Dedifferentiated amniotic fluid mesenchymal stem cell (primary cell): Measurements from ENCODE around the gene ATP8B1.

Source experiments
- DNase-seq: peaks from one replicate; pipeline ENCODE4 v3.0.0-alpha.2; 2016; ENCODE audit errors: extremely low spot score

Gene ATP8B1

DNA sequence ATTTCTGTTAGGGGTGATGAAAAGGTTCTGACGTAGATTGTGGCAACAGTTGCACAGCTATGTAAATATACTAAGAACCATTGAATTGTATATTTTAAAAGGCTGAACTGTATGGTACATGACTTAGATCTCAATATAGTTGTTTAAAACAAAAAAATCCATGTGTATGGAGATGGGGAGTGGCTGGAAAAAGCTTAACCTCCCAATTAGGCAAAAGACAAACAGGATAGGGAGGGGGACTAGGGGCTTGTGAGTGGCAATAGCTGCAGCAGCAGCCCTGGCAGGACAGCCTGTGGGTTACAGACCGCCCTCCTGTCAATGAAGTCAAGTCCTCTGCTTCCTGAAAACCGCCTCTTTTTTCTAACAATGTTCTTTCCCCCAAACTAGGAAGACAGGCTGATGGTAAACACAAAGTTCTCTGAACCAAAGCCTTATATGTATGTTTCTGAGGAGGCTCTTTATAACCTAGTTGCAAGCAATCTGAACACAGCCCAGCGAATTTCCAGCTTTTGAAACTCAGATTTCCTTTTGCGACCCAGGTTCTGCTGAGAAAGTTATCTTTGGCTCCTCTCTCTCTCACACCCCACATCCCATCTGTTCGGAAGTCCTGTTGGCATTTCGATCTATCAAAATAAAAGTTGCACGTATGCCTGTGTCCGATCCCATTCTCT is 10.3 kb downstream of the ATP8B1 start:
- DNase-seq: no peak

DNA sequence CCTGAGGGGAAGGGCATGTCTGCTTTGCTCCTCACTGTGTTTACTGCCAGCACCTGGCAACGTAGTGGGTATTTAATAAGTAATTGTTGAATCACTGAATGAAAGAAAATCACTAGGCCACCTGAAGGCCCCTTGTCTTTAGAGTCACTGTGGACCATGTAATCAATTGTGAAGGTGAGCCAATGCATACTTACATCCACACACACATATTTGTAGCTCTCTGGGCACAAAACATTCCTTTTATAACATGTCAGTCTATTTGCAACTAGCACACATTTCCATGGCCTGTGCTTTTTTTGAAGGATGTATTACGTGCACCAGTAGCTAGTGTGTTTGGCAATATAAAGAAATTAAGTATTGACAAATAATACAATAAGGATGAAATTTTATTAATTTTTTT is 11.2 kb downstream of the ATP8B1 start:
- DNase-seq: no peak

DNA sequence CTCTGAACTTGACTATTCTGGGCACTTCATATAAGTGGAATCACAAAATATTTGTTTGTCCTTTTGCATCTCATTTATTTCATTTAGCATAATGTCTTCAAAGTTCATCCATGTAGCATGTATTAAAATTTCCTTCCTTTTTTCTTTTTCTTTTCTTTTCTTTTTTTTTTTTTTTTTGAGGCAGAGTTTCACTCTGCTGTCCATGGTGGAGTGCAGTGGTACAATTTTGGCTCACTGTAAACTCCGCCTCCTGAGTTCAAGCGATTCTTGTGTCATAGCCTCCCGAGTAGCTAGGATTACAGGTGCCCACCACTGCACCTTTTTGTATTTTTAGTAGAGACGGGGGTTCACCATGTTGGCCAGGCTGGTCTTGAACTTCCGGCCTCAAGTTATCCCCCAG is 11.9 kb downstream of the ATP8B1 start:
- no peak for DNase-seq

DNA sequence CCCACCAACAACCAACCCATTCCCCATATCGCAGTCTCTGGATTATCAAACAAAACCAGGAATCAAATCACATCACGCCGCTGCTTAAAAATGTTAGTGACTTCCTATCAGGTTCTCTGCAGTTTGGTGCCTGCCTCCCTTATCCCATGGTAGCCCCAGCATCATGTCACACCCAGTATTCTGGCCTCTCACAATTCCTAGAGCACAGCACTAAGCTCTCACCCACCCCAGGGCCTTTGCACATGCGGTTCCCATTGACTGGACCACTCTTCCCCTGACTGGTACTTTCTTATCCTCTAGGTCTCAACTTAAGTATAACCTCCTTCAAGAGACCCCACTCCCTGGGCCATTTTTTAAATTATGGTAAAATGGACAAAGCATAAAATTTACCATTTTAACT is 12.8 kb downstream of the ATP8B1 start:
- DNase-seq: no peak

DNA sequence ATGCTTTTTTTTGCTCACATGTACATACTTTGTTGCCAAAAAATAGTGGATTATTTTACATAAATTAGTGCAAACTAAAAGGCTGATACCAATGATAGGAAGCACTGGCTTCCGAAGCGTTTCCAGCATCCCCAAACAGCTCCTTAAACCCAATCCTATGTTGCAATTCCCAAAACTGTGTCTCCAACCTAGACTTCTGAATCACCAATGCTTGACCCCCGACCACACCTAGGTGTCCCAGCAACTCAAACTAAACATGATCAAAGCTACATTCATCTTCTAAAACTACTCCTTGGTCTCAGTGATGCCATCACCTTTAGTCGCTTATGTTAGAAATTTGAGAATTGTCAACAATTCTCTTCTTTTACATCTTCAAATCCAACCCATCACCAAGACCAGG is 13.4 kb downstream of the ATP8B1 start:
- no peak for DNase-seq

DNA sequence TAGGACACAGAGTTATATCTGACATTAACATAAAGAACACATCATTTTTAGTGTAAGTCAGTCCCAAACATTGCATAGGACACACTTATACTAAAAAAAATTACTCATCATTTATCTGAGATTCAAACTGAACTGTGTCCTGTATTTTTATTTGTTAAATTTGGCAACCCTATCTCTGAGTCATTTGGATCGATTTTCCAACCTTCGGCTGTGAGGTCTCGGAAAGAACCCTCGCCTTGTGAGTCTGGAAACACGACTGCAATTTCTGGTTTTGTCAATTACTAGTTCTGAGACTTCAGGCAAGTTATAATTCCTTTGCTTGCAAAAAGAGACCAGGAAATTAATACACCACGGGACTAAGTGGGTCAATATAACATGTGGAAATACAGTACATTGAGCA is 14.0 kb downstream of the ATP8B1 start:
- DNase-seq: peak; percentile 33

DNA sequence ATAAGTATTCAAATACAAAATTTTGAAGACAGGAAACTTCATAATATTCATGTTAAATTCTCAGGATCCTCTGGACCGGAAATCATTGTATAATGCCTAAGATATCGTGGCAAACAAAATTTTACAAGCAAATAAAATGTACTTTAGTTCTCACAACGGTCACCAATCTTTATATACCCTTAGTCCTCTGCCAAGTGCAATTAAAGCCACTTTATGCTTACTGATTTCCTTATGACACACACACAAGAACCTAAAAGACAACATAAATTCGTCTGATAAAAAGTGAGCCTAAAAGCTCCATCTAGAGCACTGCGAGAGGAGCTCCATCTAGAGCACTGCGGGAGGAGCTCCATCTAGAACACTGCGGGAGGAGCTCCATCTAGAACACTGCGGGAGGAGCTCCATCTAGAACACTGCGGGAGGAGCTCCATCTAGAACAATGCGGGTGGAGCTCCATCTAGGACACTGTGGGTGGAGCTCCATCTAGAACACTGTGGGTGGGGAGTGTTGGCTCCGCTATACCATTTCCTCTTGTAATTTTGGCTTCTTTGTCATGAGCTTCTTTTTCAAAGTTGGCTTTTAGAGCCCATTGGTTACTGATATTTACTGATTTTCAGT is 15.9 kb downstream of the ATP8B1 start:
- DNase-seq: no peak

DNA sequence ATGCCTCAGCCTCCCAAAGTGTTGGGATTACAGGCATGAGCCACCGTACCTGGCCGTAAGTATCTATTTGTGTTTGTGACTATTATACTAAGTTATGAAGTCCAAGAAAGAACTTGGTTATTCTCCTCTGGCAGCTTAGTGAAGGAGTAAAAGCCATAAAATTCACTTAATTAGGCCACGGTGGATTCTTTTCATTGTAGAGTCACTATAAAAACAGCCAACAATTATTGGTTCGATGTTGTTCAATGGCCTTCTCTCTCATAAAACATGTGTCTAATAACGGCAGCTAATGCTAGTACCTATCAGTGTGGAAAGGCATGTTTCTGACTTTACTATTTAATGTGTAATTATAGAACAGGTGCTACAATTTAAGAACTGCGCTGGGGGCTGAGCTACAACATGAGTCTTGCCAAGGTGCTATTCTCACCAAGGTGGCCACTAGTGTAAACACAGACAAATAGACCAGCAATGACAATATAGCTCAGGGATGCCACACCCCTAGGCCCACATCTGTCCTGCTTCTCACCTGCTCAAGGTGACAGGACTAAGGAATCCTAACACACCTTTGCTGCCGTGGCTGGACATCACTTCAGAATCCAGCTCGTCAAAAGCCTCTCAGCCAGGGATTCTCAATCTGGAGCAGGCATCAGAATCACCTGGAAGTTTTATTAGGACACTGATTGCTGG is 17.2 kb downstream of the ATP8B1 start:
- DNase-seq: no peak

DNA sequence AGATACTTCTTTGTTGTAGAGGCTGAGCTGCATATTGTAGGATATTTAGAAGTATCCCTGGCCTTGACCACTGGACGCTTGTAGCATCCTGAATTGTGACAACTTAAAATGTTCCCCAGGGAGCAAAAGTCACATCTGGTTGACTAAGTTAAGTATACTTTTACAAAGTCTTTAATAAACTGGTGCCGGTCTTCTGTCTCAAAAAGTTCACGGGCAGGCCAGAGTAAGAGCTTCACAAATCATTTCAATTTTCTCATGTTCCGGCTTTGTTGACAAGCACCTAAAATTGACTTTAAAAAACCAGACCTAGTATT is 18.4 kb downstream of the ATP8B1 start:
- DNase-seq: no peak

DNA sequence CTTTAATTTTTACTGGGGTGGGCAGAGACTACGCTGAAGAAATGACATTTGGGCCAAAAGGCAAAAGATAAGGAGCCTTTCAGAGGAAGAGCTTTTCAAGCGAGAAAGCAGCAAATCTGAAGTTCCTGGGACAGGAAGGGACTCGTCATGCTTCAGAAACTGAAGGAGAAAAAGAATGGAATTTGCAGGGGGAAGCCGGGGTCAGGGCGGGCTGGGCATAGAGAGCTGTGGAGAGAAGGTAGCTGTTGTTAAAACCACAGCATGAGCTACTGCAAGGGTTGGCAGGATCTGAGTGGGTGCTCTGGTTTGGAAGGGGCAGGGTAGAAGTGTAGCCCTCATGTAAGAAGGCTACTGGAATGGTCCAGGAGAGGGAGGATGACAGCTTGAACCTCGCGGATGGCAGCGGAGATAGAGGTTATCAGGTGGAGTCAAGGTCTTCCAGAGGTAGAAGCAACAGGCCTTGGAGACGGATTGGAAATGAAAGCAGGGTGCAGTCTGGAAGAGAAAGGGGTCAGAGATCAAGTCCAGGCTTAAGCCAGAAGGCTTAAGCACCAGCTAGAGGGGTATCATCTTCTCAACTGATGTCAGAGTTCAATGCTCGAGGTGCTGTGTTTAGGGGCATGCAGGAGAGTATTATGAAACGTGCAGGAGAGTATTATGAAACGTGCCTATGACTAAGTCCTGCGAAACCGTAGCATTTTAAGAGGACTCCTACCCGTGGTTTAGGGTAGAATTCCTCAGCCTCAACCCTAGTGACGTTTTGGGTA is 18.9 kb downstream of the ATP8B1 start:
- DNase-seq: no peak

DNA sequence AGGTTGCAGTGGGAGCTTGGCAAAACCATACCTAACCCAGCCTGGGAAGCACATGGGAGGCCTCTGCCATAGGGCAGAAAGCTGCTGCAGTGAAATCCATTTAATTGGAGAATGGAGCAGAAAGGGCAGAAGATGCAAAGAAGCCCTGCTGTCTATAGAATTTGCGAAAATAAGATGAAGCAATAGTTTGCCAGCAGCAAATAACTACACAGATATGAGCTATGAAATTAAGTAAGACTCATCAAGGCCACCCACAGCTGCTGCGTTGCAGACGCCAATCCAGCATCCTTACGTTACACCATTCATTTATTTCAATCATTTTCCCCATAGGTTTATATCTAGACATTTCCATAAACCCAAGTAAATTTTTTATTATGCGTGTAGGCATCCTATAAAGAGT is 21.1 kb downstream of the ATP8B1 start:
- no peak for DNase-seq

DNA sequence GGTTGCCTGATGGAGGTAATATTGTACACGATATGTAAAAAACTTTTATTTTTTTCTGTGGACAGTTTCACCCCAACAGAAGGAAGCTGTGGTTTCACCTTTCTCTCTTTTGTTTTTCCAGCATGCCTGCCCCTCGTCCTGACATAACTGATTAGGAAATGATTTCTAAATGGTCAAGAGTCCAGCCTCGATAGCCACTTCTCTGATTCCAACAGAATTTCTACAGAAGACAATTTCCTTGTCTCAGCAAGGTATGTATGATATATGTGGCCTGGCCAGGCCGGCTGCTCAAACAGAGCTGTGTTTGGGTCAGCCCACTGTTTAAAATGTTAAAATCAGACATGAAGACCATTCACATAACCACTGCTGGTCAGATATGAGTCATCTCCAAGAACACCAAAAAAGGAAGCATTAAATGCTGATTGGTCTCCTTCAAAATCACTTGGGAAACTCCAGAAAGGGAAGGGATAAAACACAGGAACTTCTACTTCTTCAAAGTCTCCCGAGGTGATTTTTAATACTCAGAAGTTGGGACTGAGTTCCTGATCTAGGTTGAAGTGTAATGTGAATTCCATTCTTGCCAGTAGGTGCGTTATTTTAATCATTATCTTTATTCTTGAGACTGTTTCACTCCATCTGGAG is 22.3 kb downstream of the ATP8B1 start:
- DNase-seq: peak; percentile 38

DNA sequence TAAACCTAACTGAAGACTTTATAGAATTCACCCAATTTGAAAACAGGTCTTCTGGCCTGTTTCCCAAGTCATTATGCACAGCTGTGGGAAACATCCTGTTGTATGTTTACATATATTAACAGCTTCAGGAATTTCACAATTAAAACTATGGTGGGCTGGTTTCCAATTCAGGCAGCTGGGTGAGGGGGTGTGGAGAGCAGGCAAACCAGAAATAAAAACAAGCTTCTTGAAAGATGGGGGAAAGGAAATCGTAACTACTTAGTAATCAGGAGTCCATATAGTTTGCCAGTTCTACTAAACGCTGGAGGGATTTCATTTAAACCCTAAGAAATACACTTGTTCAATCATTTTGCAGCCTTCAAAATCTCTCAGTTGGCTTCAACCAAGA is 22.8 kb downstream of the ATP8B1 start:
- DNase-seq: no peak

DNA sequence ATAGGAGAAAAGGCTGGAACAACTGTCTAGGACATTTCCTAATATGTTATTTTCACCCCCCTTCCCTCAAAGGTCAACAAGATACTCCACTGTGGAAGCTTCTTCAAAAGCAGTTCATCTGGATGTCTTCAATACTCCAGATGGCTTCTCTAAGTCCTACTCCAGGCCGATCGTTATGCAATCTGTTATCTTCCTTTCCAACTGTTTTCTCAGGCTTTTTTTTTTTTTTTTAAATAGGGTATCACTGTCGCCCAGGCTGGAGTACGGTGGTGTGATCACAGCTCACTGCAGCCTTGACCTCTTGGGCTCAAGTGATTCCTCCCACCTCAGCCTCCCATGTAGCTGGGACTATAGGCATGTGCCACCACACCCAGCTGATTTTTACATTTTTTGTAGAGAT is 26.3 kb downstream of the ATP8B1 start:
- no peak for DNase-seq

DNA sequence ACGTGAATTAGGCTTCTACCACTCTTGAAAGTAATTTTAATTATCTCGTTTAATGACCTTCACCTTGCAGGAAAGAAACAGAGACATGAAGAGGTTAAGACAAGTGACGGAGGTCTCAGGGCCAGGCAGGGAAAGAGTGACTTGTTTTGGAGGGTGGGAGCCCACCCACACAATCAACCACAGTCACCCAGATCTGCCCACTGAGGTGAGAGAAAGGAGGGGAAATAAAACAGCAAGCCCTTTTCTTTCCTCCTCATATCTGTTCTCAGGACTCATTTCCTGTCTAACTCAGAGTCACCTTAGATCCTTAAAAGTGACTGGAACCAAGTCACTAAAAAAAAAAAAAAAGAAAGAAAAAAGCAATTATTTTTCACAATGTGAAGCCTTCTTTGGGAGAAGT is 26.8 kb downstream of the ATP8B1 start:
- no peak for DNase-seq

DNA sequence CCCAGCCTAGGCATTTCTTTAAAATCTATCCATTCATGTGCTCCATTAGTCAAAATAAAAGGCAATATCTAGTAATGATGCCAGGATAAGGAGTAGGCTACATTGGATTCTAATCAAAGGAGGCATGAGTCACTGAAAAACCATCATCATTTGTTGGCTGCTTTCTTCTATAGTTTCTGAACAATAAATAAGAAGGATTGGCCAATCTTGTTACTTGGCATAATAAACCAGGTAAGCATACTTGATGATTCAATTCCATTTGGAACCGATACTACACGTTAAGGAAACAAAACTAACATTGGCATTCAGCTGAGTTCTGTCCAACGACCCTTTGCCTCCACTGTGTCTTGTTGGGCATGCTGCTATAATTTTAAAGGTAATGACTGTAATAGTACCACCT is 27.2 kb downstream of the ATP8B1 start:
- no peak for DNase-seq

DNA sequence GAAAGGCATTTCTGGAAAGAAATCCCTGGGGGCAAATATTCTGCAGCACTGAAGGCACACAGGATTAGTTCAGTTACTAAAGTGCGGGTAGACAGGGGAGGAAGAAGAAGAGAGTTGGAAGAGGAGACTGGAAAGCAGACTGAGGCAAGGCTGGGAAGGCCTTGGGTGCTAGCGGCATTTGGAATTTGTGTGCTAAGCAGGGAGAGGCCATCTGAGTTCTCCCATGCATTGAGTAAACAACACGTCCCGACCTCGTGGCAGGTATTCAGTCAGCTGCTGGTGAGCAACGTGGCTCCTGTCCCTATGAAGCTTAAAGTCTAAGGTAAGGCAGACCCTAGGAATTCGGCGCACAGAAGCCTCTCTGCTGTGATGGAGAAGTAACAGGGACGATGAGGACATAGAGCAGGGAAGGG is 30.7 kb downstream of the ATP8B1 start:
- DNase-seq: no peak

DNA sequence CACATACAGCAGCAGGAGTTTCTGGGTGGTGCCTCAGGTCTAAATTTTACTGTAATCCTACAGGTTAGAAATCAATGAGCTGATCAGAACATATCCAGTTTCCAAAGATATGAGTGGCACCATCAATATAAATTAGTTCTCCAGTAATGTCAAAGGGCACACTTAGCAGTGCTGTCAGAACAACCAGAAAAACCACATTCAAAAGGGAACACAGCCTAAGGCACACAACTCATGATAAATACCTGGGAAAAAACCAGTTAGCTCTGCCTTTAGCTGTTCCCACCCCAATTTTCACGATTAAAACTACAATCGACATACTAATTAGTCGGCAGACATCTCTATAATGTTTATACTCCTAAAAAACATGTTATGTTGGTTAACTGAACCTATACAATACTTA is 31.5 kb downstream of the ATP8B1 start:
- no peak for DNase-seq

DNA sequence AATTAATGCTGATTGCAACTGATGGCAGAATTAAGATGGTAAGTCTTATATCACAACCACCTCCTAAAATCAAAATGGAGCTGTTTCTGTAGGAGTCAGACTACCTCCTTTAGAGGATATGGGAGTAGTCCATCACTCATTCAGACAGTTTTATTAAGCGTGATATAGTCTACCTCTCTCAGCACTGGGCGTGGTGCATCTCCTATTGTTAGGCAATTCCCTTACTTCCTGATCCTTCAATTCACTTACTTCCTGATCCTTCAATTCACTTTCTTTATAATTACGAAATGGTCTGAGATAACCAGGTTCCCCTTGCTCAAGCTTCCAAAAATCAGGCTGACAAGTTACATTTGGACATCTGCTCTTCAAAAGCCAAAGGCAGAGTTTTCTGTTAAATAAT is 31.9 kb downstream of the ATP8B1 start:
- no peak for DNase-seq

DNA sequence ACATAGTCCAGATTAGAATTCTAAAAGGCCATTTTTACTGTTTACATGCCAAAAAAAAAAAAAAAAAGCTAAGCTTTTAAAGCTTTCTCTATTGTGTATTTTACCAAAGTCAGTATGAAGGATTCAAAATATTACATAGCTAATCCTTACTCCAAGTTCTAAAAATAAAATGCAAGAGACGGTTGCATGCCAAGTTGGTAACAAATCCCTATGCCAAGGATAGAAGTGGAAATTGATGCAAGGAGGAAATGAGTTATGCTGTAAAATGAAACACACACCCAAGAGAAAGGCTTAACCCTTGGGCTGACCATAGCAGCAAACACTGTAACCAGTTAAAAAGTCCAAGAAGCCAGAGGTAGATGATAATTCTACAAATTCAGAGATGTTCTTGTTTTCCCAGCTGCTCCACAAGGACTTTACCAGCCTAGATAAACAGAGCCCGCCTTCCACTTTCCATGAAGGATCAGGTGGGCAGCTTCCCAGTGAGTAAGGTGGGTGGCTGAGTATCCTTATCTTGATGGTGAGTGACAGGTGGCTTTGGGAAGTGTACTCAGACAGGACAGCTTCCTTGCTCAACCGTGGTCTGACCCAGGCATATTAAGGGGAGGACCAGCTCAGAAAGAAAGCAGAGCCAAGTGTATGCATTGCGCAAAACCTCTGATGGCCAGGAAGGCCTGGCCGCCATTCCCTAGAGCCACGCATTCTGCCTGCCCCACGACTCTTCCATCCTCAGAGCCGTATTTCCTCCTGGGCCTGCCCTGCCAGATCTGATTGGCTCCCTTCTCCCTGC is 34.4 kb downstream of the ATP8B1 start:
- DNase-seq: peak; percentile 76

DNA sequence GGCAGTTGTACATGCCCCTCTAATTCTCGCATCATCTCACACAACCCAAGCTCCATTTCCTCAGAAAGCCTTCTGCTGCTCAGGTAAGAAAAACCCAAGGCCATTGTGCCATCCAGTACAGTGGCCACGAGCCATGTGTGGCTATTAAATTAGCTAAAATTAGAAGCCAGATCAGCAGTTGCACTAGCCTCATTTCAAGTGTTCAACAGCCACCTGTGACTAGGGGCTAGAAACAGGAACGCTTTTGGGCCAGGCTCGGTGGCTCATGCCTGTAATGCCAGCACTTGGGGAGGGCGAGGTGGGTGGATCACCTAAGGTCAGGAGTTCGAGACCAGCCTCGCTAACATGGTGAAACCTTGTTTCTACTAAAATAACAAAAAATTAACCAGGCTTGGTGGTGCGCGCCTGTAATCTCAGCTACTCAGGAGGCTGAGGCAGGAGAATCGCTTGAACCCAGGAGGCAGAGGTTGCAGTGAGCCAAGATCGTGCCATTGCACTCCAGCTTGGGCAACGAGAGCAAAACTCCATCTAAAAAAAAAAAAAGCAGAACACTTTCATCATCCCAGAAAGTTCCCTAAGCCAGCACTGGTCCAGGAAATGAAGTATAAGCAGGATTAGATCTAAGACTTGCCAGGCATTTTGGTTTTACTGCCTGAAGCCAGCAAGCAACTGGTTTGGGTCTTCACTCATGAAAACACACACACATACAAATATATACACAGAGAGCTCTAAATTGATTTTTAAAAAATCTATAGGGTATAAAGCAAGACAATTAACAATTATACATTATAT is 35.7 kb downstream of the ATP8B1 start:
- no peak for DNase-seq
